Measurements from ENCODE around the gene HMX1. TPM values are rescaled to one million over a fixed set of nuclear protein-coding genes. Genes with fewer than 3 reads are reported as not detected.

HMX1 gene
- total and polyA plus RNA-seq, 12 donors: 0.15 TPM; not detected in 11

DNA sequence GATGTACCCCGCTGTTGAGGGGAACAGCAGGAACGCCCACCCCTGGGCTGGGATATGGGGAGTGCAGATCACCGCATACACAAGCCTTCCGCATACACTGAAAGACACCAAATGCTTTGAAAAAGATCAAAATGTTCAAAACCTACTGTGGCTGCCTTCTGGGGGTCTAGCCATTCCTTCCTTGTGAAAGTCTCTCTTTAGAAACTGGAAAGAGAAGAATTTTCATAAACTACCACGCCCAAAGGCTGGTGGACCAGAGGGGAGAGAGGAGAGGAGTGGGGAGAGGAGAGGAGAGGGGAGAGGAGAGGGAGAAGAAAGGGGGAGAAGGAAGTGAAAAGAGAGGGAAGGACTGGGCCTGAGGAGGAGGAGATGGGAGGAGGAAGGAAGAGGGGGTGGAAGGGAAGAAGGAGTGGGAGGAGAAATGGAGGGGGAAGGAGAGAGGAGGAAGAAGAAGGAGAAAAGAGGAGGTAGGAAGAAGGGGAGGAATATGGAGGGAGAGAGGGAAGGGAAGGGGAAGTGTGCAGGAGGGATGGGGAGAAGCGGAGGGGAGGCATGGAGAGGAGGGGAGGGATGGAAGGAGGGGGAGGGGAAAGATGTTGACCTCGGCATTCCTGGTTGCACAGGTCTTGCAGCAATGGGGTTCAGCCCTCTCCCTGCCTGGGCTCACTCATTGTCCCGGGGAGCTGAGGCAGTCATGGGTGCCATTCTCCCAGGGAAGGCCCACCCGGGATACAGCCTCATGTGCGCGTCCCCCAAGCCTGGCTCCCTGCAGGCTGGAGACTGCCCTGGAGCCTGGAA is 5.5 kb upstream of the HMX1 start:
- ATAC-seq: no peak
- Histone ChIP-seq H3K4me1 (peaks cover 0 to 7% (median 0%) of the 10 kb centered on the region in 9 donors), H3K27me3 (peaks cover 24 to 95% (median 94%) of the 10 kb centered on the region in 7 donors), H3K36me3 (no peaks in the 10 kb centered on the region), H3K4me3 (no peak overlapping the region), H3K9me3 (no peaks in the 10 kb centered on the region), H3K27ac (no peak overlapping the region)
- WGBS, 2 donors: 4 to 5% methylated on average over 11 of the region's 11 CpGs
- DNase-seq: no peak
- TF ChIP-seq CTCF (IDR thresholded peaks at IDR 0.05): no peak
- intact Hi-C loops (cut with DNase I): loop anchor here in 1 of 10 donors (1.0 kb wide), 1 partner anchor 15 kb away; no protein-coding TSS in a partner anchor

GRCh38 chr4:8874896-8875680 is 3.4 kb upstream of the HMX1 start:
- H3K27ac ChIP-seq: no peak overlapping the region
- intact Hi-C loops (cut with DNase I): no loop called here
- no peak overlapping the region for H3K4me3 ChIP-seq
- no peaks in the 10 kb centered on the region for H3K36me3 ChIP-seq
- 13 to 14% methylated on average over 19 of the region's 19 CpGs for WGBS, 2 donors
- DNase-seq (no peak), ATAC-seq (no peak)
- H3K9me3 ChIP-seq: no peaks in the 10 kb centered on the region
- peaks cover 24 to 98% (median 91%) of the 10 kb centered on the region in 7 donors for H3K27me3 ChIP-seq
- no peak for TF ChIP-seq CTCF (IDR thresholded peaks at IDR 0.05)
- peaks cover 0 to 10% (median 0%) of the 10 kb centered on the region in 9 donors for H3K4me1 ChIP-seq

GRCh38 chr4:8874003-8874895 is 2.6 kb upstream of the HMX1 start:
- WGBS, 2 donors: 4 to 5% methylated on average over 66 to 71 of the region's 71 CpGs
- ATAC-seq (no peak), DNase-seq (no peak)
- peaks cover 24 to 98% (median 91%) of the 10 kb centered on the region in 7 donors for H3K27me3 ChIP-seq
- no peaks in the 10 kb centered on the region for H3K9me3 ChIP-seq
- peaks cover 0 to 10% (median 0%) of the 10 kb centered on the region in 9 donors for H3K4me1 ChIP-seq
- H3K27ac ChIP-seq: no peak overlapping the region
- no peak for TF ChIP-seq CTCF (IDR thresholded peaks at IDR 0.05)
- intact Hi-C loops (cut with DNase I): no loop called here
- H3K36me3 ChIP-seq: no peaks in the 10 kb centered on the region
- no peak overlapping the region for H3K4me3 ChIP-seq

Measured in heart right ventricle (tissue), 16 donors.